SIG-M5 treated with dmso at 0.1 percent for 504 hours (cell line): ENCODE data around the gene APBB1IP.
"Not testable (repeated sequence)": the region's sequence is repeated elsewhere in the genome, so short reads cannot be mapped to it uniquely, and the experiment has no call there.

Experiments
- DNase-seq: peaks from one replicate; lab custom pipeline; 2025; ENCODE audit not compliant: unreplicated experiment; lab: John Stamatoyannopoulos, UW

APBB1IP gene

DNA sequence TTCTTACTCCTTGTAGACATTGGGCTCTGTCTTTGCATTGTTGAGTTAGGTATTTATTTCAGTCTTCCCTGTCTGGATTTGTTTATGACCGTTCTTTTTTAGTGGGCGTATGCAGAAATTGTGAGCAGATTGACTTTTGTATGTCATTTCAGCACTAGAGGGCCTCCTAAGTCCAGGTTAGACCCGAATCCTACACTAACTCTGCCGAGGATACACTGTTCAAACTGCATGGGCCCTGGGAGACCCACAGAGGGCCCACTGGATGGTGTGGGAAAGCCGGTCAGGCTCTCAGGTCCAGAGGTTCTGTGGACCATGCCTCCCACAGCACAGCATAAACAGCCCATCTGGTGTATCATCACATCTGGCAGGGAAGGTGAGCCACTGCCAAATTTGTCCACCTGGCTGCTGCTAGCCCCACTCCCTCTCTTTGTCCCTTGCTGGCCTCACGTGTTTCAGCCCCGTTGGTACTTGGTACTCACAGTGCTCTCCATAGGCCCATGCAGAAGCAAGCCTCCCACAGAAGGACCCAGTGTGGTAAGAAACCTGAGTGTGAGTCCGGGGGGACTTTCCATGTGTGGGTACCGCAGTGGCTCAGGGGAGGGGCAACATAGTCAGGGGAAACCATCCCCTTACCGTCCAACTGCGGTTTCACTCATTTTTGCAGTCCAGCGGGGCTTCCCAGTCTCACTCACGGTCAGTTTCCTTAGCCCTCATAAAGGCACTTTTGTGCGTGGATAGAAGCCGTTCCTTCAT, 112.8 kb downstream of the APBB1IP start:
- DNase-seq = no peak

DNA sequence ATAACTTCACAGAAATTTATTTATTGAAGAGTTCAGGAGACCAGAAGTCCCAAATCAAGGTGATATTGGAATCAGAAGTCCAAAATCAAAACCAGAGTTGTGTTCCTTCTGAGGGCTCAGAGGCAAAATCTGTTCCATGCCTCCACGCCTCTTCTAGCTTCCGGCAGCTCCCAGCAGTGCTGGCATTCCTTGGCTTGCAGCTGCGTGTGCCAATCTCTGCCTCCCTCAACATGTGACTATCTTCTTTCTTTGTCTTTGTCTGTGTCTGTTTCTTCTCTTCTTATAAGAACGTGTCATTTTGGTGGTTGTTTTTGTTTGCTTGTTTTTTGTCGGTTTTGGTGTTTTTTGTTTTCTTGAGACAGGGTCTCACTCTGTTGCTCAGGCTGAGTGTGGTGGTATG, 116.1 kb downstream of the APBB1IP start:
- DNase-seq = no peak

GRCh38 chr10:26555719-26556368, 117.7 kb downstream of the APBB1IP start:
- DNase-seq = peak; percentile 77

- DNase-seq = peak; percentile 52
Measured at GRCh38 chr10:26556748-26557640, 118.9 kb downstream of the APBB1IP start.

DNA sequence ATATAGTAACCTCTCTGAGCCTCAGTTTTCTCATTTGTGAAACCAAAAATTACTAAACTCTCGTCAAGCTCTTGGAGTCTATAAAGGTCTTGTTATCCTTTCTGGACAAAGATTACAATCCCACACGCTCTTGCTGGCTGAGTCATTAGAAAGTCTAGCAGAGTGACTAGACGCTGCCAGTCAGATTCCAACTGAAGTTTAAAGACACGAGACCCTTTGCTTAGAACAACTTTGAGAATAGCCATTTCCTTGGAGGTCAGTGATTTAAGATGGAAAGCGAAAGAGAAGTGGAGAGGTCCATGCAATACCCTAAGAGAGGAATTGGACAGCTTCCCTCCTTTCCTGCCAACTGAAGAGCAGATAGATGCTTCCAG, 119.5 kb downstream of the APBB1IP start:
- no peak for DNase-seq

GRCh38 chr10:26566525-26567350, 128.6 kb downstream of the APBB1IP start:
- no peak for DNase-seq

GRCh38 chr10:26567351-26567721, 129.2 kb downstream of the APBB1IP start:
- no peak for DNase-seq

DNA sequence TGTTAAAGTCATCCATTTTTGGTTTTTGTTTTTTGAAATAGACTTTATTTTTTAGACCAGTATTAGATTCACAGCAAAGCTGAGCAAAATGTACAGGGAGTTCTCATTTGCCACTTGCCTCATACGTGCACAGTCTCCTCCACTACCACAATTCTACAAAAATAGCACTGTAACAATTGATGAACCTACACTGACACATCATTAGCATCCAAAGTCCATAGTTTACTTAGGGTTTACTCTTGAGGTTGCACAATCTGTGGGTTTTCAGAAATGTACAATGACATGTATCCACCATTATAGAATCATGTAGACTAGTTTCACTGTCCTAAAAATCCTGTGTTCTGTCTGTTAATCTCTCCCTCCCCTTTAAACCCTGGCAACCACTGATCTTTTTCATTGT, 133.5 kb downstream of the APBB1IP start:
- DNase-seq = peak; percentile 49

DNA sequence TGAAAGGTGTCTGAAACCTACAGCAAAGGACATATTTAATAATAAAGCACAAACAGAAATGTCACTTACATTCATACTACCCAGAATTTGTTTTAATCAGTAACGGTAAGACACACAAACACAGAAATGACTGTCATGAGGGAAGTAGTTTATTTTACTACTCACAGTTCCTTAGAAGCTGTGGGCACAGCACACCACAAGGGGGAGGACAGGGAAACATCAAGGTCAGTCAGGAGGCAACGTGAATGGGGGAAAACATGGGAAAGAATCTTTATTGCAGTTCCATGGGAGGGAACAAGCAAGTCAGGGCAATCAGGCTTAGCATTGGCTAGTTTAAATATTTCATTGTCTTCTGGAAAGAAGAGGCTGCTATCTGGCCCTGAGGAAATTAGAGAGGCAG, 135.5 kb downstream of the APBB1IP start:
- DNase-seq = peak; percentile 19

GRCh38 chr10:26574783-26575182, 136.6 kb downstream of the APBB1IP start:
- DNase-seq = peak; percentile 71

DNA sequence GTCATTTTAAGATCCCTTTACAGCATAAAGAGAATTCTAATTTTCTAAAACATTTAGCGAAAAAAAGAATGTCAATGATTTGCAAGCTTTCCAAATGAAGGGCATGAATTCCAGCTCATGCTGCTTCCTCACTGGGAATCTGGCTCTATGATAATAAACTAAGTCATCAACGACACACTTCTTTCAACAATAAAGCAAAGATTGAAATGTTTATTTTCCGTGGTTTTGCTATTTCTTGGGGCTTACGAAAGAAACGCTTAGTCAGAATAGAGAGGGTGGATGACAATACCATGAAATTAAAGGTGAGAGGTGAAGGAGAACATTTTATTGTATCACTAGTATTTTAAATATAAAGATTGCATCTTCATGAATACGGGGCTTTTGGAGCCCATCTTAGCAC, 140.2 kb downstream of the APBB1IP start:
- not testable (repeated sequence) for DNase-seq

GRCh38 chr10:26579256-26580063, 141.3 kb downstream of the APBB1IP start:
- no peak for DNase-seq

- DNase-seq = no peak
Measured at GRCh38 chr10:26586211-26586610, 148.1 kb downstream of the APBB1IP start.

DNA sequence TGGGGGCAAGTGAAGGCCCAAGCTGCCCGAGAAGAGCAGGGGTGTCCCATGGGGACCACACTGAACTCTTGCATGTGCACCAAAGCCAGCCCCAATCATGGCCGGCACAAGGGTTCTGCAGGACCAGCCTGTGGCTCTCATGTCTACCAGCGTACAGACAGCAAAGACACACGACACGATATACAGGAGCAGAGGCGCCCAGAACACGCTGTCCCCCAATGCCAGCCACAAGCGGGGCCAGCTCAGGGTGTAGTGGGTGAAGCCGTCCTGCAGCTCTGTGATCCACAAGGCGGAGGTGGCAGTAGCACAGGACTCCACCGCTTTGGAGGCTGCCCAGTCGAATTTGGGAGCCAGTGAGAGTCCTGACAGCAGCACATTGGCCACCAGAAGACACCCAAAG, 150.5 kb downstream of the APBB1IP start:
- DNase-seq = no peak

DNA sequence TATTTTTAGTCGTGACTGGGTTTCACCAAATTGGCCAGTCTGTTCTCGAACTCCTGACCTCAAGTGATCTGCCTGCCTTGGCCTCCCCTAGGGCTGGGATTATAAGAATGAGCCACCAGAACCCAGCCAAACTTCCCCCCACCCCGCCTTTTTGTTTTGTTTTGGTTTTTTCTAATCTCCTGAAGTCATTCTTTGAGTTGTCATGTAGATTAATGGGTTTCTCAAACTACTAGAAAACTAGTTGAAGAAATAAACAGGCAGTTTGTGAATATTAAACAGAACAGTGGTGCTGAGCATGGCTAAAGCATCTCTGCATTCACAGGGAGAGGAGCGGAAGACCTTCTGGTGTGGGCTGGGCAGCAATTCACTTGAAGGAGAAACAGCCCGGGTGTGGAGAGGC, 151.7 kb downstream of the APBB1IP start:
- not testable (repeated sequence) for DNase-seq

DNA sequence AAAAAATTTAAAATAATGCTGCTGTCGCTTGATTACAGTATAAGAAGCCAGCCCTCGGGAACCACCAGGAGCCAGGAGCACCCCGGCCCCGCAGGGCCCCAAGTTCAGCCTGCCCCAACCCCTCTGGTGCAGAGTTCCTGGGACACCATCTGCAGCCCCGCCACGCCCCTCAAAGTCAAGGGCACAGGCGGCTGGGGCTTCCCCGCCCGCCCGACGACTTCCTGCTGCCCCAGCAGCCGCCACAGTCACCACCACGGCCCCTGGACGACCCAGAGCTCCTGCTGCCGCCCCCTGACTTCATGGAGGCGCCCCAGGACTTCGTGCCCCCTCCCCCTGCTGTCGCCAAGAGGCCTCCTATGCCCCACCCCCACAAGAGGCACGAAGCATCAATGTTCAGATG, 155.8 kb downstream of the APBB1IP start:
- DNase-seq = no peak

- not testable (repeated sequence) for DNase-seq
Measured at GRCh38 chr10:26603283-26603682, 165.1 kb downstream of the APBB1IP start.

GRCh38 chr10:26604320-26605093, 166.4 kb downstream of the APBB1IP start:
- DNase-seq = not testable (repeated sequence)

DNA sequence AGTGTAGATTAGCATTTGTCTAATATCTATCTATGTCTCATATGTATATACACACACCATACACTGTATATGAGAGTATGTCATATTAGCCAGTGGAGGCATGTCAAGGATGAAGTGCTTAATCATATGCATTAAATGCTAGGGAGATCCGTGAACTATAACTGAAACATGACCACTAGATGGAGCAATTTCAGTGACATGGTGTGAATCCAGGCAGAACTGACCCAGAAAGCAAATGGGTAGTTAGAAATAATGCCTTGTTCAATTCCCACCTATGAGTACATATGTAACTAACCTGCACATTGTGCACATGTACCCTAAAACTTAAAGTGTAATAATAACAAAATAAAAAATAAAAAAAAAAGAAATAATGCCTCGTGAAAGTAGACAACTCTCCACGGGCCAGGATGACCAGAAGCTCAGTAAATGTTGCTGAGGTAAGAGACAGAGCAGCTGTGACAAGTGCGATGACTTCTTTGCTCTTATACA, 168.3 kb downstream of the APBB1IP start:
- peak; percentile 11 for DNase-seq
